H9 (cell line): Measurements from ENCODE around the gene TMEM252. TPM values are rescaled to one million over a fixed set of nuclear protein-coding genes. Genes with fewer than 3 reads are reported as not detected.

Experiments
- DNase-seq: peaks from one replicate; pipeline ENCODE4 v3.0.0-alpha.2; 2017
- H2AFZ ChIP-seq: one replicate; pipeline ENCODE4 v1.6.1; 2013; ENCODE audit warnings: mild to moderate bottlenecking, low read length, control low read depth, moderate library complexity
- H2AK5ac ChIP-seq: 2 replicates; pipeline ENCODE4 v1.6.1; 2013; ENCODE audit warnings: low read length, control low read depth, mixed read lengths; ENCODE audit not compliant: insufficient read length
- H2BK120ac ChIP-seq: one replicate; pipeline ENCODE4 v1.6.1; 2013; ENCODE audit warnings: low read depth, mild to moderate bottlenecking, low read length, control low read depth, inconsistent platforms; ENCODE audit not compliant: poor library complexity, severe bottlenecking
- H2BK12ac ChIP-seq: 2 replicates; pipeline ENCODE4 v1.6.1; 2013; ENCODE audit warnings: low read length, control low read depth, mixed read lengths, low read depth; ENCODE audit not compliant: insufficient read length
- H2BK15ac ChIP-seq: 2 replicates; pipeline ENCODE4 v1.6.1; 2013; ENCODE audit warnings: low read depth, low read length, control low read depth
- H2BK20ac ChIP-seq: one replicate; pipeline ENCODE4 v1.6.1; 2013; ENCODE audit warnings: low read depth, mild to moderate bottlenecking, low read length, control low read depth, inconsistent platforms; ENCODE audit not compliant: poor library complexity, severe bottlenecking
- H2BK5ac ChIP-seq: 2 replicates; pipeline ENCODE4 v1.6.1; 2013; ENCODE audit warnings: low read length, control low read depth, mixed read lengths; ENCODE audit not compliant: insufficient read length
- H3K14ac ChIP-seq: 2 replicates; pipeline ENCODE4 v1.6.1; 2013; ENCODE audit warnings: low read length, control low read depth; ENCODE audit not compliant: insufficient read depth
- H3K18ac ChIP-seq: 2 replicates; pipeline ENCODE4 v1.6.1; 2013; ENCODE audit warnings: low read depth, mild to moderate bottlenecking, mixed read lengths, low read length, control low read depth; ENCODE audit not compliant: insufficient read length
- H3K23ac ChIP-seq: 2 replicates; pipeline ENCODE4 v1.6.1; 2013; ENCODE audit warnings: low read length, control low read depth, mixed read lengths, low read depth; ENCODE audit not compliant: insufficient read length
- H3K23me2 ChIP-seq: 2 replicates; pipeline ENCODE4 v1.6.1; 2013; ENCODE audit warnings: low read depth, mild to moderate bottlenecking, mixed read lengths, low read length, control low read depth; ENCODE audit not compliant: insufficient read length, poor library complexity, severe bottlenecking
- H3K27ac ChIP-seq: 2 replicates; pipeline ENCODE4 v1.5.1; 2013; ENCODE audit warnings: low read length, control low read depth, mixed read lengths, low read depth; ENCODE audit not compliant: insufficient read length
- H3K27me3 ChIP-seq: 2 replicates; pipeline ENCODE4 v1.6.1; 2013; ENCODE audit warnings: low read length, control low read depth, inconsistent platforms; ENCODE audit not compliant: insufficient read depth
- H3K4ac ChIP-seq: 2 replicates; pipeline ENCODE4 v1.6.1; 2013; ENCODE audit warnings: low read depth, mild to moderate bottlenecking, control low read depth, inconsistent platforms, low read length, moderate library complexity
- H3K4me1 ChIP-seq: 2 replicates; pipeline ENCODE4 v1.6.1; 2013; ENCODE audit warnings: low read length, control low read depth, inconsistent platforms; ENCODE audit not compliant: insufficient read depth
- H3K4me2 ChIP-seq: 2 replicates; pipeline ENCODE4 v1.6.1; 2013; ENCODE audit warnings: low read length, control low read depth, mixed read lengths; ENCODE audit not compliant: insufficient read length, insufficient read depth
- H3K56ac ChIP-seq: 2 replicates; pipeline ENCODE4 v1.6.1; 2013; ENCODE audit warnings: low read depth, mild to moderate bottlenecking, mixed read lengths, low read length, control low read depth; ENCODE audit not compliant: insufficient read length
- H3K79me1 ChIP-seq: 2 replicates; pipeline ENCODE4 v1.6.1; 2013; ENCODE audit warnings: low read depth, mild to moderate bottlenecking, moderate library complexity, low read length, control low read depth, inconsistent platforms; ENCODE audit not compliant: insufficient read depth, poor library complexity, severe bottlenecking
- H3K79me2 ChIP-seq: 2 replicates; pipeline ENCODE4 v1.6.1; 2013; ENCODE audit warnings: low read length, control low read depth, inconsistent platforms; ENCODE audit not compliant: insufficient read depth
- H3K9ac ChIP-seq: 2 replicates; pipeline ENCODE4 v1.6.1; 2013; ENCODE audit warnings: low read length, control low read depth, mixed read lengths; ENCODE audit not compliant: insufficient read length; ENCODE audit errors: extremely low read depth
- H3K9me3 ChIP-seq: one replicate; pipeline ENCODE4 v1.6.1; 2013; ENCODE audit warnings: low read depth, low read length, inconsistent platforms; ENCODE audit not compliant: control insufficient read depth
- H3T11ph ChIP-seq: one replicate; pipeline ENCODE4 v1.6.1; 2013; ENCODE audit warnings: mild to moderate bottlenecking, low read length, control low read depth, inconsistent platforms
- H4K20me1 ChIP-seq: one replicate; pipeline ENCODE4 v1.6.1; 2013; ENCODE audit not compliant: control insufficient read depth, insufficient read length, insufficient read depth
- H4K5ac ChIP-seq: 2 replicates; pipeline ENCODE4 v1.6.1; 2013; ENCODE audit warnings: low read depth, mild to moderate bottlenecking, mixed read lengths, low read length, control low read depth; ENCODE audit not compliant: insufficient read length
- H4K8ac ChIP-seq: replicated peaks from 2 replicates; pipeline ENCODE4 v1.6.1; 2013; ENCODE audit warnings: low read length, control low read depth, mixed read lengths, low read depth; ENCODE audit not compliant: insufficient read length
- H4K91ac ChIP-seq: 2 replicates; pipeline ENCODE4 v1.6.1; 2013; ENCODE audit warnings: low read depth, mild to moderate bottlenecking, moderate library complexity, mixed read lengths, low read length, control low read depth; ENCODE audit not compliant: insufficient read length
- H3K27ac Mint-ChIP-seq, 3 experiments: 2 replicates in 2 of 3; 3 replicates in 1 of 3; pipeline ENCODE4 v1.8.0; 2020 to 2021; ENCODE audit warnings: mixed read lengths in 3 of 3, mild to moderate bottlenecking in 1 of 3, moderate library complexity in 1 of 3
- H3K27me3 Mint-ChIP-seq: 2 replicates; pipeline ENCODE4 v1.8.0; 2021; ENCODE audit warnings: low read depth, mild to moderate bottlenecking, moderate library complexity, mixed read lengths
- H3K36me3 Mint-ChIP-seq, 3 experiments: 2 replicates in 2 of 3; 3 replicates in 1 of 3; pipeline ENCODE4 v1.8.0; 2020 to 2021; ENCODE audit warnings: low read depth in 3 of 3, mixed read lengths in 3 of 3; ENCODE audit not compliant: insufficient read depth in 1 of 3
- H3K4me1 Mint-ChIP-seq, 2 experiments: 2 replicates each; pipeline ENCODE4 v1.8.0; 2020; ENCODE audit warnings: mixed read lengths in 2 of 2
- H3K4me3 Mint-ChIP-seq, 2 experiments: 2 replicates in 1 of 2; 3 replicates in 1 of 2; pipeline ENCODE4 v1.8.0; 2020 to 2021; ENCODE audit warnings: mild to moderate bottlenecking in 2 of 2, mixed read lengths in 2 of 2, moderate library complexity in 1 of 2
- H3K9me3 Mint-ChIP-seq, 2 experiments: 2 replicates in 1 of 2; 3 replicates in 1 of 2; pipeline ENCODE4 v1.8.0; 2020; ENCODE audit warnings: mild to moderate bottlenecking in 2 of 2, mixed read lengths in 2 of 2, moderate library complexity in 1 of 2
- WGBS: extraction: QIAGEN DNeasy Blood & Tissue Kit; methylation state at CpG from one replicate; pipeline ENCODE4 v1.1.7; 2013; ENCODE audit warnings: missing lambda C conversion rate, low lambda C conversion rate, mixed read lengths; ENCODE audit not compliant: insufficient read length; ENCODE audit errors: extremely low coverage; 5-methylcytosine and 5-hydroxymethylcytosine counted together
- total RNA-seq: library from RNA; stranded (reverse); gene quantifications from 2 replicates; pipeline ENCODE4 v1.2.1, GENCODE V29; 2021
- TF ChIP-seq, protein P1 (sequence below): fragments of 200-600 bp; sonication (generic); conservative IDR thresholded peaks from 3 replicates; pipeline ENCODE4 v1.8.0; 2021; ENCODE audit warnings: antibody characterized with exemption, mild to moderate bottlenecking

The TMEM252 gene
- total RNA-seq, 1 experiment from 2014 or later: not detected

GRCh38 chr9:68558545-68558944 is 17.9 kb upstream of the TMEM252 start:
- no peak overlapping the region for H3K23ac ChIP-seq
- no peak overlapping the region for H2BK120ac ChIP-seq
- no peaks in the 10 kb centered on the region for H3K79me2 ChIP-seq
- no peak overlapping the region for H3K14ac ChIP-seq
- no peak overlapping the region for H3K4me3 Mint-ChIP-seq
- H3K9me3 Mint-ChIP-seq: no peaks in the 10 kb centered on the region
- H3K9ac ChIP-seq: no peak overlapping the region
- H3K36me3 Mint-ChIP-seq: no peaks in the 10 kb centered on the region
- H4K91ac ChIP-seq: no peak overlapping the region
- no peaks in the 10 kb centered on the region; the same call in 1 of the 2 replicates for H3K27me3 ChIP-seq
- peaks cover 98% of the 10 kb centered on the region for H3K27me3 Mint-ChIP-seq
- H2AK5ac ChIP-seq: no peak overlapping the region
- no peak overlapping the region for H2BK5ac ChIP-seq
- H3K23me2 ChIP-seq: no peaks in the 10 kb centered on the region
- no peak overlapping the region for H4K5ac ChIP-seq
- H3T11ph ChIP-seq: no peak overlapping the region
- no peak overlapping the region for H2BK12ac ChIP-seq
- no peaks in the 10 kb centered on the region for H3K79me1 ChIP-seq
- peaks cover 6% of the 10 kb centered on the region; the same call in 1 of the 2 replicates for H3K4me1 ChIP-seq
- no peaks in the 10 kb centered on the region for H4K20me1 ChIP-seq
- no peak overlapping the region for H3K27ac ChIP-seq
- H2AFZ ChIP-seq: no peak overlapping the region
- TF ChIP-seq, protein P1, sequence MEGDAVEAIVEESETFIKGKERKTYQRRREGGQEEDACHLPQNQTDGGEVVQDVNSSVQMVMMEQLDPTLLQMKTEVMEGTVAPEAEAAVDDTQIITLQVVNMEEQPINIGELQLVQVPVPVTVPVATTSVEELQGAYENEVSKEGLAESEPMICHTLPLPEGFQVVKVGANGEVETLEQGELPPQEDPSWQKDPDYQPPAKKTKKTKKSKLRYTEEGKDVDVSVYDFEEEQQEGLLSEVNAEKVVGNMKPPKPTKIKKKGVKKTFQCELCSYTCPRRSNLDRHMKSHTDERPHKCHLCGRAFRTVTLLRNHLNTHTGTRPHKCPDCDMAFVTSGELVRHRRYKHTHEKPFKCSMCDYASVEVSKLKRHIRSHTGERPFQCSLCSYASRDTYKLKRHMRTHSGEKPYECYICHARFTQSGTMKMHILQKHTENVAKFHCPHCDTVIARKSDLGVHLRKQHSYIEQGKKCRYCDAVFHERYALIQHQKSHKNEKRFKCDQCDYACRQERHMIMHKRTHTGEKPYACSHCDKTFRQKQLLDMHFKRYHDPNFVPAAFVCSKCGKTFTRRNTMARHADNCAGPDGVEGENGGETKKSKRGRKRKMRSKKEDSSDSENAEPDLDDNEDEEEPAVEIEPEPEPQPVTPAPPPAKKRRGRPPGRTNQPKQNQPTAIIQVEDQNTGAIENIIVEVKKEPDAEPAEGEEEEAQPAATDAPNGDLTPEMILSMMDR: no peak
- WGBS: no CpG with 5 or more reads among the region's 5 CpGs
- H3K27ac Mint-ChIP-seq: no peak overlapping the region
- no peak overlapping the region for H3K18ac ChIP-seq
- no peaks in the 10 kb centered on the region for H3K9me3 ChIP-seq
- H2BK15ac ChIP-seq: no peak overlapping the region
- no peak for DNase-seq
- H3K56ac ChIP-seq: no peak overlapping the region
- no peak overlapping the region for H3K4ac ChIP-seq
- peaks cover 21 to 28% of the 10 kb centered on the region in 2 experiments for H3K4me1 Mint-ChIP-seq
- H4K8ac ChIP-seq: no peak overlapping the region
- no peak overlapping the region for H3K4me2 ChIP-seq
- H2BK20ac ChIP-seq: no peak overlapping the region
